Lung (tissue), 12 donors: ENCODE measurements around the gene PHYH. TPM values are rescaled to one million over a fixed set of nuclear protein-coding genes. Genes with fewer than 3 reads are reported as not detected.
"Not testable (repeated sequence)": the region's sequence is repeated elsewhere in the genome, so short reads cannot be mapped to it uniquely, and the experiment has no call there.

Source experiments
- ATAC-seq: fragments of 200-7000 bp; cut with Tn5 transposase; one replicate; pipeline ENCODE4 v1.9.1; 2020; ENCODE audit warnings: moderate number of reproducible peaks; ENCODE audit not compliant: insufficient read depth, low FRiP score
- DNase-seq, 3 donors: peaks; one replicate each; pipeline ENCODE4 v3.0.0-alpha.2; 2013 to 2017
- H3K27ac ChIP-seq, 2 donors: one replicate each; pipeline ENCODE4 v1.5.1; 2013; ENCODE audit warnings: mild to moderate bottlenecking in 2 of 2, moderate library complexity in 2 of 2, control low read depth in 1 of 2, inconsistent platforms in 1 of 2, low read depth in 1 of 2, low read length in 1 of 2
- H3K27me3 ChIP-seq, 3 donors: one replicate each; pipeline ENCODE4 v1.5.1; 2013; ENCODE audit warnings: low read length in 2 of 3; ENCODE audit not compliant: control insufficient read depth in 3 of 3, insufficient read depth in 3 of 3
- H3K36me3 ChIP-seq, 4 donors: one replicate each; pipeline ENCODE4 v1.5.1; 2013; ENCODE audit warnings: low read length in 4 of 4, mild to moderate bottlenecking in 1 of 4, moderate library complexity in 1 of 4; ENCODE audit not compliant: control insufficient read depth in 4 of 4, insufficient read depth in 4 of 4
- H3K4me1 ChIP-seq, 5 donors: one replicate each; pipeline ENCODE4 v1.5.1; 2013; ENCODE audit warnings: low read length in 5 of 5, mild to moderate bottlenecking in 2 of 5, moderate library complexity in 1 of 5; ENCODE audit not compliant: control insufficient read depth in 5 of 5, insufficient read depth in 5 of 5
- H3K4me3 ChIP-seq: one replicate; pipeline ENCODE4 v1.5.1; 2013; ENCODE audit warnings: mild to moderate bottlenecking, control low read depth, moderate library complexity
- H3K9ac ChIP-seq, 2 donors: one replicate each; pipeline ENCODE4 v1.5.1; 2013; ENCODE audit warnings: low read length in 2 of 2, control low read depth in 1 of 2; ENCODE audit not compliant: insufficient read depth in 1 of 2
- H3K9me3 ChIP-seq, 4 donors: one replicate each; pipeline ENCODE4 v1.5.1; 2013; ENCODE audit warnings: low read length in 3 of 4, mild to moderate bottlenecking in 1 of 4, moderate library complexity in 1 of 4; ENCODE audit not compliant: control insufficient read depth in 4 of 4, insufficient read depth in 3 of 4
- CTCF ChIP-seq: IDR thresholded peaks from 2 replicates; pipeline ENCODE4 v1.5.1; 2012; ENCODE audit warnings: mild to moderate bottlenecking; ENCODE audit errors: control extremely low read depth, extremely low read depth
- WGBS, 2 donors: extraction: QIAGEN DNeasy Blood & Tissue Kit; methylation state at CpG; one replicate each; pipeline ENCODE4 v1.1.7; 2013; 5-methylcytosine and 5-hydroxymethylcytosine counted together
- polyA plus RNA-seq, 2 donors: library from polyadenylated mRNA; stranded (reverse); fragments of 200-250 nt; gene quantifications; one replicate each; pipeline ENCODE4 v1.2.1, GENCODE V29; 2013
- total RNA-seq, 2 donors: library from RNA; depleted of rRNA in 1 of 2; stranded (reverse); fragments of >200 nt in 1 of 2; gene quantifications; one replicate each; pipeline ENCODE4 v1.2.1, GENCODE V29; 2014 to 2021
- donor health status: control.
- donor health status: control.
- donor health status: Bipolar disorder and iron deficiency.
- donor health status: healthy.
- donor health status: DM: yes; HTN: yes; CAD: no.

The PHYH gene
- total and polyA plus RNA-seq, 4 donors = 14.8 to 28.9 (median 22.8) TPM

DNA sequence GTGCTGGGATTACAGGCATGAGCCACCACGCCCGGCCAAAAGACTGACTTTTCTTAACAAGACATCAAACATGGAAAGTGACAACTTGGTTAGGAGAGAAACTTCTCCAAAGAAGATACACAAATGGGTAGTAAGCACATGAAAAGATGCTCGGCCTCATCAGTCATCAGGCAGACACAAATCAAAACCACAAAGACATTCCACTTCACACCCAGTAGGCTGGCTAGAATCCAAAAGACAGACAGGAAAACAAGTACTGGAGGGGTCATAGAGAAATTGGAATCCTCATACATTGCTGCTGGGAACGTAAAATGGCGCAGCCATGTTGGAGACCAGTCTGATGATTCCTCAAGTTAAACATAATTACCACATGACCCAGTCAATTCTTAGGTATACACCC, 31.8 kb upstream of the PHYH start:
- peaks cover 16 to 51% (median 33%) of the 10 kb centered on the region in 4 donors for H3K36me3 ChIP-seq

DNA sequence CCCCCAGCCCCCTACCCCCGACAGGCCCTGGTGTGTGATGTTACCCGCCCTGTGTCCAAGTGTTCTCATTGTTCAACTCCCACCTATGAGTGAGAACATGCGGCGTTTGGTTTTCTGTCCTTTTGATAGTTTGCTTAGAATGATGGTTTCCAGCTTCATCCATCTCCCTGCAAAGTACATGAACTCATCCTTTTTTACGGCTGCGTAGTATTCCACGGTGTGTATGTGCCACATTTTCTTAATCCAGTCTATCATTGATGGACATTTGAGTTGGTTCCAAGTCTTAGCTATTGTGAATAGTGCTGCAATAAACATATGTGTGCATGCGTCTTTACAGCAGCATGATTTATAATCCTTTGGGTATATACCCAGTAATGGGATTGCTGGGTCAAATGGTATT, 31.1 kb upstream of the PHYH start:
- 98 to 99% methylated on average over 8 of the region's 8 CpGs for WGBS, 2 donors
- ATAC-seq = not testable (repeated sequence)
- peaks cover 16 to 52% (median 32%) of the 10 kb centered on the region in 4 donors for H3K36me3 ChIP-seq

More for the DNA sequence above, 31.8 kb upstream of the PHYH start:
- no peak for TF ChIP-seq CTCF
- Histone ChIP-seq H3K4me1 (peaks cover 0 to 2% (median 0%) of the 10 kb centered on the region in 5 donors), H3K4me3 (no peak overlapping the region), H3K27me3 (no peaks in the 10 kb centered on the region), H3K27ac (no peak overlapping the region), H3K9ac (no peak overlapping the region), H3K9me3 (no peaks in the 10 kb centered on the region)
- no peak for ATAC-seq
- 92 to 94% methylated on average over 5 of the region's 5 CpGs for WGBS, 2 donors
- DNase-seq = no peak

DNA sequence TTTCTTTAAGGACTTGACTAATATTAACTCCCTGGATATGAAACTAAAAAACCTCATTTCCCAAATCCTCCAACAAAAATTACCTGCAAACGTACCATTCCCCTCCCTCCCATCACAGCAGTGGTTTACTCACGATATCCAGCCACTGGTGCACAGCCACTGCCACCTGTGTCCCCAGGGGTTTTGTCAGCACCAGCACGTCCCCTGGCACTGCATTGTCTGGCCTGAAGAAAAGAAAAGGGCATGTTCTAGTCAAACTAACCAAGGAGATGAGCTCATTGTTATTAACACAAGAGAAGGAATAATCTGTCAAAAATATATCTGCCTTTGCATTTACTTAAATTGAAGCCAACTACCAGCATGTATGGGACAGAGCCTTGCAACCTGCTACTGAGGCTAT, 29.7 kb upstream of the PHYH start:
- Histone ChIP-seq H3K4me3 (no peak overlapping the region), H3K27me3 (no peaks in the 10 kb centered on the region), H3K4me1 (peaks cover 0 to 2% (median 0%) of the 10 kb centered on the region in 5 donors), H3K36me3 (peaks cover 18 to 53% (median 31%) of the 10 kb centered on the region in 4 donors), H3K27ac (no peak overlapping the region), H3K9ac (no peak overlapping the region), H3K9me3 (no peaks in the 10 kb centered on the region)
- DNase-seq (no peak), ATAC-seq (no peak)
- WGBS, 2 donors = 95 to 96% methylated on average over 3 of the region's 3 CpGs
- TF ChIP-seq CTCF = no peak

More for the DNA sequence above, 31.1 kb upstream of the PHYH start:
- H3K27me3 ChIP-seq, DNase-seq, H3K9ac ChIP-seq, H3K4me1 ChIP-seq, H3K9me3 ChIP-seq, H3K27ac ChIP-seq, H3K4me3 ChIP-seq: not testable (repeated sequence)

DNA sequence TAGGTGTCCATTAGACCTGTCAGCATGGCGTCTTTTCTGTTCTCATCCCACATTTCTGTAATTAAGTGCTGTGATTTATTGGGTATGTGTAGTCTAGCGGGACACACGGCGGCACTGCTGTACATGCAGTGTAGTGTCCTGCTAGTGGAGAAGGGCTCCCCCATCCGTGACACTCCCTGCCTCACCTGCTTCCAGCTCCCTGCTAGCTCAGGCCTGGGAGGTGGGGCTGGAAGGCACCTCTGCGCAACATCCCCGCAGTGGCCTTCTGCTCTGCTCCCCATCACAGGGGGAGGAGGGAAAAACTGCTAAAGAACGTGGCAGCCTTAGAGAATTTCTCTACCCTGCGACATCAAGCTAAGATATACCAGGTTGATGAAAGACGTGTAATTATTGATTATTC, 28.7 kb upstream of the PHYH start:
- 75 to 87% methylated on average over 10 of the region's 10 CpGs for WGBS, 2 donors

More for the DNA sequence above, 28.7 kb upstream of the PHYH start:
- no peak for ATAC-seq
- no peak for DNase-seq
- Histone ChIP-seq H3K27ac (no peak overlapping the region), H3K4me1 (peaks cover 0 to 2% (median 0%) of the 10 kb centered on the region in 5 donors), H3K9ac (no peak overlapping the region), H3K9me3 (no peaks in the 10 kb centered on the region), H3K27me3 (no peaks in the 10 kb centered on the region), H3K4me3 (no peak overlapping the region), H3K36me3 (peaks cover 26 to 53% (median 36%) of the 10 kb centered on the region in 4 donors)
- TF ChIP-seq CTCF = no peak
